ENCODE data around the gene TBC1D22A.
A peak's percentile ranks its signal among the peaks of the same experiment; 100 is the strongest.

Gene TBC1D22A

GRCh38 chr22:46851311-46851710 is 88.9 kb downstream of the TBC1D22A start:
- no peak overlapping the region for H3K27ac ChIP-seq
- H3K4me3 ChIP-seq, result no peak overlapping the region
- no peak for DNase-seq (ENCODE audit: low spot score)
- TF ChIP-seq CTCF (IDR thresholded peaks at IDR 0.05), result no peak

DNA sequence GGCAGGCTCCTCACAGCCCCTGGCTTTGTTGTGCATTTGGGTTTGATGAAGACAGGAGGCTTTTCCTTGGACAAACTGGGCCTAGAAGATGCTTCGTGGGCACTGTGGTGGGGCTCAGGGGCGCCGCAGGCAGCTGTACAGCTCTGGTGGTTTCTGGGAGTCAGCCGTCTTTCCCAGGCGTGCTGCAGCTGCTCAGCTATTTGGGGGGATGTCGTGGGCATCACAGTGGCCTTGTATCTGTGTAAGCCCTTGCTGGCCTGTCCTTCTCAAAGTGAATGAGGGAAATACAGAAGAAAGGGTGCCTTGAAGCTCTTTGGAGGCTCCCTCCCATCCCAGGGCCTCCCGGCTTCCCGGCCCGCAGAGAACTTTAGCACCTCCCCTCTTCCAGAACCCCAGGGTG is 89.5 kb downstream of the TBC1D22A start:
- DNase-seq (ENCODE audit: low spot score), result no peak
- Histone ChIP-seq H3K4me3 (no peak overlapping the region), H3K27ac (no peak overlapping the region)
- no peak for TF ChIP-seq CTCF (IDR thresholded peaks at IDR 0.05)

GRCh38 chr22:46852771-46853170 is 90.3 kb downstream of the TBC1D22A start:
- no peak overlapping the region for H3K27ac ChIP-seq
- no peak for DNase-seq (ENCODE audit: low spot score)
- no peak overlapping the region for H3K4me3 ChIP-seq

GRCh38 chr22:46853191-46853590 is 90.7 kb downstream of the TBC1D22A start:
- no peak for DNase-seq (ENCODE audit: low spot score)
- H3K4me3 ChIP-seq, result no peak overlapping the region
- no peak for TF ChIP-seq CTCF (IDR thresholded peaks at IDR 0.05)
- H3K27ac ChIP-seq, result no peak overlapping the region

More at GRCh38 chr22:46852771-46853170, 90.3 kb downstream of the TBC1D22A start:
- no peak for TF ChIP-seq CTCF (IDR thresholded peaks at IDR 0.05)

DNA sequence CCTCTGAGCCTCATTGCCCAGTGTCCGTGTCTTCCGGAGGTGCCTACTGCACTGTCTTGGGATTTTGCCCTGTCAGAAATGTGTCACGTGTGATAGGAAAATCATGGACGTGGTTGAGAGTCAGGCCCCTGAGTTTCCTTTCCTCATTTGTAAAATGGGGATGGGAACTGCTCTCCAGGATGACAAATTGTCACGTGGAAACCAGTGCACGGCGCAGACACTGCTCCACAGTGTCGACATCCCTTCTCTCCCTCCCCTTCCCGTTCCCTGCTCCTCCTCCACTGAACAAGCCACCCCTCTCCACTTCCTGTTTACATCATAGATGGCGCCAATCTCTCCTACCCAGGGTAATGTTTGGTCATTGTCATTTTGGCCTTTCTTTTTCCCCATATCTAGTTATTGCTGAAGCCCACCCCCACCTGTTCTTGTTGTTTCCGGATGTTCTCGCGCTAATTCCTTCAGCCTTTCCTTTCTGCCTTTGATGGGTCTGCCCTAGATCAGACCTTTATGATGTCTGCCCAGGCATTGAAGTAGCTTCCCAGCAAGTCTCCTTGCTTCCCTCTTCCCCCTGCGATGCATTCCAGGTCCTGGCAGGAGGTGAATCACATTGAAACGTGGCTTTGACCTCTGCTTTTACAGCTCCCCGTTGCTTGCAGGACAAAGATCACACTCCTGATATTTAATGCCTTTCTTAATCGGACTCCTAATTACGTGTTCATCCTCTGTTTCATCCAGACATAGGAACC is 91.8 kb downstream of the TBC1D22A start:
- DNase-seq (ENCODE audit: low spot score), result no peak
- Histone ChIP-seq H3K4me3 (no peak overlapping the region), H3K27ac (peak overlapping the region in 1 of 2 donors; percentile 40)
- no peak for TF ChIP-seq CTCF (IDR thresholded peaks at IDR 0.05)

DNA sequence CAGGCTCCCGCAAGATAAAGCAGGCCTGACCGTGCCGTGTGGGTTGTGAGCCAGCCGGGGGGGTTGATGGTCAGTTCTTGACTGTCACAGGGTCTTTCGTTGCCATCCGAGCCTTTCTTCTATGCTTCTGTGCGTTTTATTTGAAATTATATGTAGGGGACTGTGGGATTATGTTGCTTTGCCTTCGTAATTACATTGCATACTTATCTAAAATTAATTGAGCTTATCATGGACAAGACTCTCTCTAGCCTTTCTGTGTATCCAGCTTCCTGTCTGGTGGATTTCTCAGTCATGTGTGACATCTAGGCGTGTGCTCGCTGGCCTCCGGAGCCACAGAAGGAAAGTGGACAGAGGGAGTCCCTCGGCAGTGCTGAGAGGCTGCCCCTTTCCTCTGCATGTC is 93.2 kb downstream of the TBC1D22A start:
- no peak overlapping the region for H3K27ac ChIP-seq
- no peak for DNase-seq (ENCODE audit: low spot score)
- no peak for TF ChIP-seq CTCF (IDR thresholded peaks at IDR 0.05)
- no peak overlapping the region for H3K4me3 ChIP-seq

DNA sequence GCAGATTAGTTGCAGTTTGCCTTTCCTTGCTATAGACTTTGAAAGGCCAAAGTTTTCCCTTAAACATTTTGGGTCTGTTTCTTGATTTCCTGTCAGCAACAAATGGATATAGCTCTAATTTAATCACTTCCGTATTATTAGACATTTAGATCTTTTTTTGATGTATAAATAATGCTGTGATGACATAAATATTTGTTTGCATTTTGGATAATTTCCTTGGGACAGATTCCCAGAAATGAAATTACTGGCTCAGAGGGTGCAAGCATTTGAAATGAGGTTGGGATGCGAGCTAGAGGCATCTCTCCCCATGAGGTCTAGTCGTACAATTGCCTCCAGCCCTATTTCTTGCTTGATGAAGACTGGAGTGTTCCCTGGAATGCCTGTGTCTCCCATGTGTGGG is 94.2 kb downstream of the TBC1D22A start:
- no peak for TF ChIP-seq CTCF (IDR thresholded peaks at IDR 0.05)
- Histone ChIP-seq H3K27ac (no peak overlapping the region), H3K4me3 (no peak overlapping the region)
- DNase-seq (ENCODE audit: low spot score), result no peak
